Panc1 (cell line): ENCODE results near the gene AP1S1. TPM values are rescaled to one million over a fixed set of nuclear protein-coding genes. Genes with fewer than 3 reads are reported as not detected.
A peak's percentile ranks its signal among the peaks of the same experiment; 100 is the strongest.

Experiments
- ATAC-seq: fragments of 200-7000 bp; cut with Tn5 transposase; 2 replicates; pipeline ENCODE4 v1.9.1; 2020; ENCODE audit warnings: mild to moderate bottlenecking, moderate library complexity
- BruUV-seq: library from RNA; stranded (reverse); fragments of 400-500 nt; replicated peaks from 2 replicates; lab custom pipeline; 2021; lab: Mats Ljungman, UMichigan
- CTCF ChIA-PET: fragments of 300-600 bp; sonication (Branson Sonifier 250); formaldehyde crosslinking; loops from one replicate; lab custom pipeline; 2022; ENCODE audit warnings: antibody characterized with exemption; lab: Charles Lee
- POLR2A ChIA-PET: fragments of 300-600 bp; sonication (Branson Sonifier 250); formaldehyde crosslinking; loops from one replicate; lab custom pipeline; 2022; ENCODE audit warnings: antibody characterized with exemption; lab: Charles Lee
- DNase-seq: peaks from one replicate; pipeline ENCODE4 v3.0.0-alpha.2; 2010; ENCODE audit warnings: low read depth, low spot score
- H3K27ac ChIP-seq: 2 replicates; pipeline ENCODE4 v1.5.1; 2011; ENCODE audit warnings: mild to moderate bottlenecking, low read length, inconsistent platforms
- H3K27me3 ChIP-seq: fragments of 200-500 bp; sonication (Bioruptor generic); 2 replicates; pipeline ENCODE4 v1.6.0; 2014; ENCODE audit warnings: low read length, inconsistent platforms; ENCODE audit not compliant: control insufficient read depth, insufficient read depth
- H3K36me3 ChIP-seq: fragments of 200-500 bp; sonication (Bioruptor generic); 2 replicates; pipeline ENCODE4 v1.5.1; 2014; ENCODE audit warnings: inconsistent platforms, mild to moderate bottlenecking, low read length, moderate library complexity; ENCODE audit not compliant: control insufficient read depth, insufficient read depth
- H3K4me1 ChIP-seq: 2 replicates; pipeline ENCODE4 v1.5.1; 2011; ENCODE audit warnings: inconsistent platforms, mild to moderate bottlenecking, low read length, moderate library complexity; ENCODE audit not compliant: control insufficient read depth, insufficient read depth
- H3K4me3 ChIP-seq, 2 experiments: 2 replicates each; pipeline ENCODE4 v1.5.1; 2011 to 2012; ENCODE audit warnings: low read depth in 2 of 2, low read length in 2 of 2, mild to moderate bottlenecking in 2 of 2, inconsistent platforms in 1 of 2, moderate library complexity in 1 of 2
- H3K9me3 ChIP-seq: fragments of 200-500 bp; sonication (Bioruptor generic); 2 replicates; pipeline ENCODE4 v1.5.1; 2014; ENCODE audit warnings: low read depth, mild to moderate bottlenecking, inconsistent platforms, low read length, moderate library complexity; ENCODE audit not compliant: control insufficient read depth, insufficient read depth
- POLR2AphosphoS5 ChIP-seq: IDR thresholded peaks from 2 replicates; pipeline ENCODE4 v1.6.1; 2012; ENCODE audit warnings: mild to moderate bottlenecking, low read depth, low read length, moderate library complexity
- SIN3A ChIP-seq: IDR thresholded peaks from 2 replicates; pipeline ENCODE4 v1.6.1; 2012; ENCODE audit warnings: low read depth, mild to moderate bottlenecking, low read length, moderate library complexity, borderline replicate concordance; ENCODE audit not compliant: insufficient read depth
- TCF7L2 ChIP-seq: IDR thresholded peaks from 2 replicates; pipeline ENCODE4 v1.6.1; 2011; ENCODE audit warnings: mild to moderate bottlenecking, low read depth, low read length, inconsistent platforms
- in situ Hi-C: cut with HindIII; loops from 2 replicates; pipeline ENCODE4 v1.10.0; 2016; ENCODE audit warnings: low sequenced_read_pairs, low pct_unique_long_range_greater_than_20kb
- intact Hi-C: fragments of 100-400 bp; cut with micrococcal nuclease; formaldehyde crosslinking; loops from one replicate; pipeline ENCODE4 v1.10.0; 2022; ENCODE audit not compliant: unreplicated experiment
- total RNA-seq: library from RNA; stranded (reverse); gene quantifications from one replicate; pipeline ENCODE4 v1.2.1, GENCODE V29; 2021; ENCODE audit not compliant: unreplicated experiment
- TF ChIP-seq, protein P1 (sequence below), 2 experiments: IDR thresholded peaks; 2 replicates each; pipeline ENCODE4 v1.6.1; 2011 to 2012; ENCODE audit warnings: low read depth in 2 of 2, control low read depth in 1 of 2, low read length in 1 of 2, mild to moderate bottlenecking in 1 of 2, moderate library complexity in 1 of 2; ENCODE audit not compliant: insufficient read depth in 1 of 2
- TF ChIP-seq, protein P2 (sequence below): fragments of 450-650 bp; IDR thresholded peaks from 2 replicates; pipeline ENCODE4 v1.5.1; 2017; ENCODE audit warnings: mild to moderate bottlenecking

The AP1S1 gene
- total RNA-seq, 1 experiment from 2014 or later = 74.2 TPM

DNA sequence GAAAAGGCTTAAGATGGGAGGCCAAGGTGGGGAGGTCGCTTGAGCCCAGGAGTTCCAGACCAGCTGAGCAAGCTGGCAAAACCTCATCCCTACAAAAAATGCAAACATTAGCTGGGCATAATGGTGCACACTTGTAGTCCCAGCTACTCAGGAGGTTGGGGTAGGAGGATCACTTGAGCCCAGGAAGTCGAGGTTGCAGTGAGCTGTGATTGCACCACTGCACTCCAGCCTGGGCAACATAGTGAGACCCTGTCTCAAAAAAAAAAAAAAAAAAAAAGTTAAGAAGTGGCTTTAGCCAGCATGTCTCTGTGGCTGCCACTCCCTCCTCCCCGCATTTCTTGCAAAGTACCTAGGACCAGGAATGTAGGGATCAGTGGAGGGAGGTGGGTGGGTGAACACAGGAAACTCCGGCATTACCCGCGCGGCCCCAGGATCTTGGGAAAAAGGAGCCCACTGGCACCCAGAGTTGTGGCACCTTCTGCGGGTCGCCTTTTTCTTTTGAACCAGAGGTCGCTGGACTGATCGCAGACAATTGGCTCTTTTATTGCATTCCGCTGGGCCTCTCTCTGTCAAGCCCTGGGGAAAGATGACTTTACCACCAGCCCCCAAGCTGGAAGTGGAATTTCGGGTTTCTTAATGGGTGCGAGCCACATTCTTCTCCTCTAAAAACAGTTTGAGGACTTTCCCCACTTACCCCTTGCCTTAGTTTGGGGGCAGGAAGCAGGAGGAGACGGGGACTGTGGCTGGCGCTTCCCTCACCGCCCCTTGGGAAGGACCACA is 7.6 kb downstream of the AP1S1 start:
- Histone ChIP-seq H3K27me3 (no peaks in the 10 kb centered on the region), H3K4me1 (peaks cover 40% of the 10 kb centered on the region), H3K36me3 (no peaks in the 10 kb centered on the region; the same call in 1 of the 2 replicates), H3K9me3 (no peaks in the 10 kb centered on the region), H3K27ac (peak overlapping the region; percentile 81), H3K4me3 (peak overlapping the region in 1 of 2 experiments; percentile 72; a peak in 3 of 4 replicates)
- in situ Hi-C loops (no loop called here), intact Hi-C loops (no loop called here)
- BruUV-seq = no TSS peak
- ATAC-seq (no peak), DNase-seq (no peak)
- TF ChIP-seq TCF7L2 (no peak), SIN3A (no peak), POLR2AphosphoS5 (no peak)
- TF ChIP-seq, protein P1, sequence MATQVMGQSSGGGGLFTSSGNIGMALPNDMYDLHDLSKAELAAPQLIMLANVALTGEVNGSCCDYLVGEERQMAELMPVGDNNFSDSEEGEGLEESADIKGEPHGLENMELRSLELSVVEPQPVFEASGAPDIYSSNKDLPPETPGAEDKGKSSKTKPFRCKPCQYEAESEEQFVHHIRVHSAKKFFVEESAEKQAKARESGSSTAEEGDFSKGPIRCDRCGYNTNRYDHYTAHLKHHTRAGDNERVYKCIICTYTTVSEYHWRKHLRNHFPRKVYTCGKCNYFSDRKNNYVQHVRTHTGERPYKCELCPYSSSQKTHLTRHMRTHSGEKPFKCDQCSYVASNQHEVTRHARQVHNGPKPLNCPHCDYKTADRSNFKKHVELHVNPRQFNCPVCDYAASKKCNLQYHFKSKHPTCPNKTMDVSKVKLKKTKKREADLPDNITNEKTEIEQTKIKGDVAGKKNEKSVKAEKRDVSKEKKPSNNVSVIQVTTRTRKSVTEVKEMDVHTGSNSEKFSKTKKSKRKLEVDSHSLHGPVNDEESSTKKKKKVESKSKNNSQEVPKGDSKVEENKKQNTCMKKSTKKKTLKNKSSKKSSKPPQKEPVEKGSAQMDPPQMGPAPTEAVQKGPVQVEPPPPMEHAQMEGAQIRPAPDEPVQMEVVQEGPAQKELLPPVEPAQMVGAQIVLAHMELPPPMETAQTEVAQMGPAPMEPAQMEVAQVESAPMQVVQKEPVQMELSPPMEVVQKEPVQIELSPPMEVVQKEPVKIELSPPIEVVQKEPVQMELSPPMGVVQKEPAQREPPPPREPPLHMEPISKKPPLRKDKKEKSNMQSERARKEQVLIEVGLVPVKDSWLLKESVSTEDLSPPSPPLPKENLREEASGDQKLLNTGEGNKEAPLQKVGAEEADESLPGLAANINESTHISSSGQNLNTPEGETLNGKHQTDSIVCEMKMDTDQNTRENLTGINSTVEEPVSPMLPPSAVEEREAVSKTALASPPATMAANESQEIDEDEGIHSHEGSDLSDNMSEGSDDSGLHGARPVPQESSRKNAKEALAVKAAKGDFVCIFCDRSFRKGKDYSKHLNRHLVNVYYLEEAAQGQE (IDR thresholded peaks at IDR 0.05; ENCODE audit: insufficient read depth in 1 of 2, low read depth in 2 of 2, low read length in 1 of 2) = no peak
- TF ChIP-seq, protein P2, sequence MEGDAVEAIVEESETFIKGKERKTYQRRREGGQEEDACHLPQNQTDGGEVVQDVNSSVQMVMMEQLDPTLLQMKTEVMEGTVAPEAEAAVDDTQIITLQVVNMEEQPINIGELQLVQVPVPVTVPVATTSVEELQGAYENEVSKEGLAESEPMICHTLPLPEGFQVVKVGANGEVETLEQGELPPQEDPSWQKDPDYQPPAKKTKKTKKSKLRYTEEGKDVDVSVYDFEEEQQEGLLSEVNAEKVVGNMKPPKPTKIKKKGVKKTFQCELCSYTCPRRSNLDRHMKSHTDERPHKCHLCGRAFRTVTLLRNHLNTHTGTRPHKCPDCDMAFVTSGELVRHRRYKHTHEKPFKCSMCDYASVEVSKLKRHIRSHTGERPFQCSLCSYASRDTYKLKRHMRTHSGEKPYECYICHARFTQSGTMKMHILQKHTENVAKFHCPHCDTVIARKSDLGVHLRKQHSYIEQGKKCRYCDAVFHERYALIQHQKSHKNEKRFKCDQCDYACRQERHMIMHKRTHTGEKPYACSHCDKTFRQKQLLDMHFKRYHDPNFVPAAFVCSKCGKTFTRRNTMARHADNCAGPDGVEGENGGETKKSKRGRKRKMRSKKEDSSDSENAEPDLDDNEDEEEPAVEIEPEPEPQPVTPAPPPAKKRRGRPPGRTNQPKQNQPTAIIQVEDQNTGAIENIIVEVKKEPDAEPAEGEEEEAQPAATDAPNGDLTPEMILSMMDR = no peak
- POLR2A ChIA-PET = interaction anchor here (0.6 to 1.7 kb wide), 3 partner anchors 11 to 22 kb away, joined by 4 to 7 read pairs (median 6); no protein-coding TSS in a partner anchor
- CTCF ChIA-PET = interaction anchor here (0.9 kb wide), 1 partner anchor 18 kb away, joined by 14 read pairs; no protein-coding TSS in a partner anchor

DNA sequence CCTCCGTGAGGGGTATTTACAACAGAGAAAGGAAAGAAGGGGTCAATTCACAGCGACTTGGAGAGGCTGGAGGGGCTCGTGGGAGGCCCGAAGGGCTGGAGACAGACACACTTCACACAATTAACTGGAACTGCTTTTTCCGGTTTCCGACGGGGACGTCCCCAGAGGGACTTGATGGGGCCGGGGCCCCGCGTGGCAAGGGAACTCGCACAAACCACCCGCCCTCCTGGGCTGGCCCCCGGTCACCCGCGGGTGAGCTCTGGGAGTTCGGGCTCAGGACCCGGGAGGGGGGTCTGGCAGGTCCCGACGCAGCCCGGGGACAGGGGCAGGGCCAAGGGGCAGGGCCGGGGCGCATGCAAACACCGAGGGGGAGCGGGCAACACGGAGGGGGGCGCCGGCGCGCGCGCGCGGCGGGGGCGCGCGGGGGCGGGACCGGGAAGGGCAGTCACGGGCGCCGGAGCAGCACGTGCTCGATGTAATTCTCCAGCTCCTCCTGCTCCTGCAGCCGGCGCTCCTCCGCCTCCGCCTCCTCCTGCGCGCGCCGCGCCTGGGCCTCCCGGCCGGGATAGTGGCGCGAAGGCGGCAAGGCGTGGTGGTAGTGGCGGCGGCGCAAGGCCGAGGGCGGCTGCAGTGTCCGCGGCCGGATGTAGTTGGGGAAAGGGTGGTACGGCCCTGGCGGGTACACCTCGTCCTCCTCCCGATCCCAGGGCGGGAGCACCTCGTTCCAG is 8.4 kb downstream of the AP1S1 start:
- Histone ChIP-seq H3K36me3 (no peaks in the 10 kb centered on the region; the same call in 1 of the 2 replicates), H3K4me1 (peaks cover 43% of the 10 kb centered on the region), H3K4me3 (peak overlapping the region; percentile 49 to 72), H3K27me3 (no peaks in the 10 kb centered on the region), H3K27ac (peak overlapping the region; percentile 81), H3K9me3 (no peaks in the 10 kb centered on the region)
- ChIA-PET POLR2A (interaction anchor here (0.5 to 1.7 kb wide), 4 partner anchors 10 to 55 kb away, joined by 3 to 6 read pairs (median 4); partner anchors contain the start of gene ZNHIT1), CTCF (no interaction called here)
- intact Hi-C loops = no loop called here
- DNase-seq (no peak), ATAC-seq (peak; percentile 48)
- no peak for TF ChIP-seq TCF7L2
- TF ChIP-seq SIN3A = no peak
- peak; percentile 40; the same call in 1 of the 2 replicates for TF ChIP-seq POLR2AphosphoS5
- TF ChIP-seq, protein P1 (IDR thresholded peaks at IDR 0.05; ENCODE audit: insufficient read depth in 1 of 2, low read depth in 2 of 2, low read length in 1 of 2) = no peak
- BruUV-seq = no TSS peak
- in situ Hi-C loops = no loop called here
